Vagina (tissue), 2 donors: Measurements from ENCODE around the gene STX16.

Experiments
- POLR2A ChIP-seq, 2 donors: fragments of 450-650 bp; IDR thresholded peaks; one replicate each; pipeline ENCODE4 v1.6.1; 2017; ENCODE audit warnings: antibody characterized with exemption in 2 of 2, mild to moderate bottlenecking in 2 of 2, moderate library complexity in 2 of 2
- TF ChIP-seq, protein P1 (sequence below), 3 experiments: fragments of 450-650 bp in 2 of 3; fragments of 200-600 bp in 1 of 3; sonication (generic) in 1 of 3; IDR thresholded peaks; one replicate each; pipeline ENCODE4 v1.5.1; 2017 to 2019; ENCODE audit warnings: antibody characterized with exemption in 3 of 3, mild to moderate bottlenecking in 2 of 3, moderate library complexity in 2 of 3

DNA sequence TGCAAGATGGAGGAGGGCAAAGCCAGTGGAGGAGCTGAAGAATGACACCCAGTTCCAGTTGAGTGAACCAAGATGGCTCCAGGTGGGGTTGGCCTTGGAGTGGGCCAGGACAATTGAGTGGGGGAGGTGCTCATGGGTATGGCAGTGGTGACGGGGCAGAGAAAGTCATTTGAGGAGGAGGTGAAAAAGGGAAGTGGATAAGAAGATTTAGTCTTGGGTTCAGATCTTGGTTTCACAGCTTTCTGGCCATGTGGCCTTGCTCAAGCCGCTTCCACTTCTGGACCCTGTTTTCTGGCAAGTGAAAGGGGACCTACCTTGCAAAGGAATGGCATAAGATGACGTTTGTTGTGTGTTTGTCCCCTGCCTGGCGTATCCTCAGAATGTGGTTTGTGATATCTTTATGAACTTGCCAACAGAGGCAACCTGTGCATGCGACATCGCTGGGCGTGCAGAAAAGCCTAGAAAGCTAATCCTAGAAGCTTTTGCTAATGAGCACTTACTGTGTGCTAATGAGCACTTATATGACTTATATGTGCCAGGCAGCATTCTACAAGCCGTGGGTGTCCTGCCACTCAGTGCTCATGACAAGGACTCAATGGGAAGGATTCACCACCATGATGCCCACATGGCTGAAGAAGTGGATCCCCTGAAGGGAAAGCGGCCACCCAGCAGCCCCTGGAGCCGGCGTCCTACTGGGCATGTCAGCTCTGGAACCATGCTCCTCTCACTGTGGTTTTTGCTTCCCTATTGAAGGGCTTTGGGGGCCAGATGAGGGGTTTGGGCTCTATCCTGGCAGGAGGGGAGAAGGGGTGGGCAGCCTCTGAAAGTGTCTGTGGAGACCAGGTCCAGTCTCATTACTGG is 23.6 kb upstream of the STX16 start:
- TF ChIP-seq, protein P1, sequence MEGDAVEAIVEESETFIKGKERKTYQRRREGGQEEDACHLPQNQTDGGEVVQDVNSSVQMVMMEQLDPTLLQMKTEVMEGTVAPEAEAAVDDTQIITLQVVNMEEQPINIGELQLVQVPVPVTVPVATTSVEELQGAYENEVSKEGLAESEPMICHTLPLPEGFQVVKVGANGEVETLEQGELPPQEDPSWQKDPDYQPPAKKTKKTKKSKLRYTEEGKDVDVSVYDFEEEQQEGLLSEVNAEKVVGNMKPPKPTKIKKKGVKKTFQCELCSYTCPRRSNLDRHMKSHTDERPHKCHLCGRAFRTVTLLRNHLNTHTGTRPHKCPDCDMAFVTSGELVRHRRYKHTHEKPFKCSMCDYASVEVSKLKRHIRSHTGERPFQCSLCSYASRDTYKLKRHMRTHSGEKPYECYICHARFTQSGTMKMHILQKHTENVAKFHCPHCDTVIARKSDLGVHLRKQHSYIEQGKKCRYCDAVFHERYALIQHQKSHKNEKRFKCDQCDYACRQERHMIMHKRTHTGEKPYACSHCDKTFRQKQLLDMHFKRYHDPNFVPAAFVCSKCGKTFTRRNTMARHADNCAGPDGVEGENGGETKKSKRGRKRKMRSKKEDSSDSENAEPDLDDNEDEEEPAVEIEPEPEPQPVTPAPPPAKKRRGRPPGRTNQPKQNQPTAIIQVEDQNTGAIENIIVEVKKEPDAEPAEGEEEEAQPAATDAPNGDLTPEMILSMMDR (IDR thresholded peaks at IDR 0.05): no peak
- no peak for TF ChIP-seq POLR2A (IDR thresholded peaks at IDR 0.05)
